Central memory CD8-positive, alpha-beta T cell (primary cell): ENCODE data around the gene PHAF1.

Source experiments
- ATAC-seq: fragments of 150-1000 bp; cut with Tn5 transposase; replicated peaks from 2 replicates; pipeline ENCODE4 v1.10.0; 2022; ENCODE audit warnings: mild to moderate bottlenecking, moderate FRiP score, moderate number of reproducible peaks; ENCODE audit not compliant: poor library complexity, severe bottlenecking; ENCODE audit errors: extremely low read depth
- DNase-seq, 2 donors: peaks; one replicate each; pipeline ENCODE4 v3.0.0; 2021; ENCODE audit warnings: low spot score in 2 of 2
- H3K27ac Mint-ChIP-seq: one replicate; pipeline ENCODE4 v1.8.0; 2022; ENCODE audit warnings: low read depth, mild to moderate bottlenecking, moderate library complexity, mixed read lengths
- H3K27me3 Mint-ChIP-seq: one replicate; pipeline ENCODE4 v1.8.0; 2022; ENCODE audit warnings: mixed read lengths
- H3K36me3 Mint-ChIP-seq: one replicate; pipeline ENCODE4 v1.8.0; 2022; ENCODE audit warnings: mild to moderate bottlenecking, moderate library complexity, mixed read lengths; ENCODE audit not compliant: insufficient read depth
- H3K4me1 Mint-ChIP-seq: one replicate; pipeline ENCODE4 v1.8.0; 2022; ENCODE audit warnings: mixed read lengths
- H3K4me3 Mint-ChIP-seq: one replicate; pipeline ENCODE4 v1.8.0; 2022; ENCODE audit warnings: mild to moderate bottlenecking, moderate library complexity, mixed read lengths
- H3K9me3 Mint-ChIP-seq: one replicate; pipeline ENCODE4 v1.8.0; 2022; ENCODE audit warnings: mixed read lengths

Gene PHAF1

DNA sequence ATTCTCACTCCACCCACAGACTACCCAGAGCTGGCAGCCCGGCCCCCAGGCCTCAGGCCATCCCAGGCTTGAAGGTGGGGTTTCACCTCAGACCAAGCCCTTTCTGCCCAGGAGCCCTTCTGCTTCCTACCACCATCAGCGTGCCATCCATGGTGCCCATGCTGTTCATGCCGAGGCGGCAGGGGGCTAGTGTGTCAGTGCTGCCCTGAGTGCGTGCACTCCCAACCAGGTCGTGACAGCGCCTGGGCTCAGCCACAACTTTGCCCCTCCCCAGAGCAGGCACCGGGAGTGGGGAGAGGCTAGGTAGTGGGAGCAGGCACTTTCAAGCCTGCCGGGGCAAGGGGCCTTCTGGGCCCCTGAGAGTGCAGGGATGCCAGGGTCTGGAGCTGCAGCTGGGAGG lies 32.6 kb downstream of the PHAF1 start:
- ATAC-seq (no peak), DNase-seq (no peak)
- no peak overlapping the region for H3K4me3 Mint-ChIP-seq
- H3K9me3 Mint-ChIP-seq: no peaks in the 10 kb centered on the region
- H3K36me3 Mint-ChIP-seq: peaks cover 36% of the 10 kb centered on the region
- no peak overlapping the region for H3K27ac Mint-ChIP-seq
- no peaks in the 10 kb centered on the region for H3K4me1 Mint-ChIP-seq
- no peaks in the 10 kb centered on the region for H3K27me3 Mint-ChIP-seq

- Mint-ChIP-seq H3K27ac (no peak overlapping the region), H3K4me3 (no peak overlapping the region)
Measured at GRCh38 chr16:67144943-67145342, 35.2 kb downstream of the PHAF1 start.

GRCh38 chr16:67145746-67146145 lies 36.0 kb downstream of the PHAF1 start:
- H3K27me3 Mint-ChIP-seq: no peaks in the 10 kb centered on the region
- H3K9me3 Mint-ChIP-seq: no peaks in the 10 kb centered on the region
- H3K27ac Mint-ChIP-seq: no peak overlapping the region
- ATAC-seq: no peak
- no peak for DNase-seq
- H3K4me3 Mint-ChIP-seq: no peak overlapping the region
- no peaks in the 10 kb centered on the region for H3K4me1 Mint-ChIP-seq
- peaks cover 20% of the 10 kb centered on the region for H3K36me3 Mint-ChIP-seq

More at GRCh38 chr16:67144943-67145342, 35.2 kb downstream of the PHAF1 start:
- H3K4me1 Mint-ChIP-seq: no peaks in the 10 kb centered on the region
- no peak for DNase-seq
- no peaks in the 10 kb centered on the region for H3K9me3 Mint-ChIP-seq
- H3K27me3 Mint-ChIP-seq: no peaks in the 10 kb centered on the region
- no peak for ATAC-seq
- H3K36me3 Mint-ChIP-seq: peaks cover 26% of the 10 kb centered on the region

DNA sequence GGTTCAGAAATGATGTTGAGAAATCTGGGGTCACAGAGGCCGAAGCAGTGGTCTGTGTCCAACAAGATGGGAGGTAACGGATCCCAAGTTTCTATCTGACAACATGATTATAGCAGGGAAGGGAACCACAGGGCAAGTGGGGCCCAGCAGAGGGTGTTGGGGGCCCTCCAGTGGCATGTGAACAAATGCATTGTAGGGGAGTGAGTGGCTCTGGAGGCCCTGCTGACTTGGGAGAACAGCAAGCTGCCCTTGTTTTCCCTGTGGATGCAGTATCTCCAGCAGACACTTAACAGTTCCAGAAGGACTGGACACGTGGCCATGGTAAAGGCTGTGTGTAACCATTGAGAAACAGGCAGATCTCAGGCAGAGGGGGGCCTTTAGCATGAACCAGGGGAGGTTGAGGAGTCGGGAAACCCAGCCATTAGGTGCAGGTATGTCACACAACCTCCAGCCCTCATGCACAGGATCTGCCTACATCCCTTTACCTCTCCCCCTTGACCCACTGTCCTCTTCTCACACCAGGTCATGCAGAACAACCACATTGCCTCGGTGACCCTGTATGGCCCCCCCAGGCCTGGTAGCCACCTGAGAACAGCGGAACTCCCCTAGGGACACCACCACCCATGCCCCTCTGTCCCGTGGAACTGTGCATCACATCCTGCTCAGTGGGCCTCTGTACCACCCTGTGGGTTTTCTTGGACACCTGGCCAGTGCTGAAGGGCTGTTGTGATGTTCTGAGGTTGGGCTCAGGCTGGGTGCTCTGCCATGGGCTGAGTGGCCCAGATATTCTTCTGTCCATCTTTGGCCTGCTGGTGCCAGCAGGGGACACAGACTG lies 37.0 kb downstream of the PHAF1 start:
- Mint-ChIP-seq H3K4me3 (no peak overlapping the region), H3K27ac (no peak overlapping the region), H3K36me3 (peaks cover 18% of the 10 kb centered on the region), H3K9me3 (no peaks in the 10 kb centered on the region), H3K4me1 (peaks cover 9% of the 10 kb centered on the region), H3K27me3 (no peaks in the 10 kb centered on the region)
- no peak for ATAC-seq
- DNase-seq: no peak

DNA sequence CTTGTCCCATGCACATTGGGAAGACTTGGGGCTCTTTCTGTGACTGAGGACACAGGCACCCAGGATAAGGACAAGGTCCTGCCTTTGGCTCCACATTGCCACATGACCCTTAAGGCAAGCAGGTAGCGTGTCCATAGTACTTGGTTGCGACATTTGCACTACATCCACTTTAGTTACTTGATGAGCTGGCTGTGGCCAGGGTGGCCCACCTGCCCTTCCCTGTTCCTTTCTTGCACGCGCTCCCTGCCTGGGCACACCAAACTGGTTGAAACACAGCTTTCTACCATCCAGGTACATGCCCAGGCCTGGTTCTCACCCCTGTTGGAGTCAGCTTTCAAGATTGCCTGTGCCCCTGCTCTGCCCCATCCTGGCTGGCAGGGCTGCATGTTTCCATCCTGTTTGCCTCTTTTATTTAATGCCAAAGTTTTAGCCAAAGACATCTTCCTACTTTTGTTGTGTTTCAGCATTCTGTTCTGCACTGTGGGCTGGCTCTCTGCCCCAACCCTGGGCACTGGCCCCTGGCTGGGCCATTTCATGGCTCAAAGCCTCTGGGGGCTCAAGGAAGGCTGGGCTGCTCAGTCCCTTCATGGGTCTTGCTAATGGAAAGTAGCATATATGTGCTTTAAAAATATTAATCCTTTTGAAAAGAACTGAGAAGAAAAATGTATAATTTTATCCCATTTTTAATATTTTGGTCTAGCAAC lies 37.8 kb downstream of the PHAF1 start:
- Mint-ChIP-seq H3K36me3 (peaks cover 18% of the 10 kb centered on the region), H3K4me3 (no peak overlapping the region), H3K9me3 (no peaks in the 10 kb centered on the region), H3K27me3 (no peaks in the 10 kb centered on the region), H3K4me1 (peaks cover 12% of the 10 kb centered on the region), H3K27ac (no peak overlapping the region)
- ATAC-seq (no peak), DNase-seq (no peak)

DNA sequence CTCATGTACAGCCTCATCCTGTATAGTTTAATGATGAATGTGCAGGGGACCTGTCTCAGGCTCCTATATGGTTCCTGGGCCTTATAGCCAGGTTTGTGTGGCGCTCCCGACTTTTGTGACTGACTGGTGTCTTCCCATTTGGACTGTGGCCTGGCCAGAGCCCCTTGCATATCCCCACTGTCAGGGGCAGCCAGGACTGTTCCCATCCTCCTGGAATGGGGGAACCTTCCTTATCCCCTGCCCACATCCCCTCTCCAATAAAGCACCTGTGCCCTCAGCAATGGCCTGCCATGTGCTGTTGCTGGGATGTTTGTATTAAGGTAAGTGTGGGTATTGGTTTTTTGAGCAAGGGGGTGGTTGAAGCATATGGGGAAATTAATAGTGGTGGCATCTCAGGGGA lies 38.5 kb downstream of the PHAF1 start:
- no peak overlapping the region for H3K4me3 Mint-ChIP-seq
- no peak overlapping the region for H3K27ac Mint-ChIP-seq
- peaks cover 18% of the 10 kb centered on the region for H3K4me1 Mint-ChIP-seq

DNA sequence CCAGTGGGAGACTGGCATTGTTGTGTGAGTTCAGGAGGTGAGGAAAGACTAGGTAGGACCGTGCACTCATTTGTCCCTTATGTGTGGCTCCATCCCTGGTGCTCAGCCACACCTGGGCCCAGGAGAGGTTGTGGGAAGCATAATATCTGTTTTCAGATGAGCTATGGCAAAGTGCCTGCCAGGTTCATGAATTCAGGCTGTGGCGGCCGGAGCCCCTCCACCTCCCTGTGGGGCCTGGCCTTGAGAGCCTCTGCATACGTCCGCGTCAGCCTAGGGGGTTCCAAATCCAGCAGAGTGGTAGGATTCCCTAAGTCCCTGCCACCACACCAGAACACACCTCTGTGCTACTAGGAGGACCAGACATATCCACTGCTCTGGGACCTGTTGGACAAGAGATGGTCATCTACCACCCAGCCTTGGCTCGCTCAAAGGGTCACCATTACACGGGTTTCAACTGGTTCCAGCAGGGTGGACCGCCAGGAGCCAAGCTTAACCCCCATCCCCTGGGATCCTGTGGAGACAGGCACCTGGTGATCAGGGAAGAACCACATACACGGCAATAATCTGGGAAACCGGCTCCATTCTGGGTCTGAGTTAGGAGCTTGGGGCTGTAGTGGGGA lies 39.0 kb downstream of the PHAF1 start:
- Mint-ChIP-seq H3K27ac (peak overlapping the region; percentile 69), H3K36me3 (peaks cover 18% of the 10 kb centered on the region), H3K4me1 (peaks cover 23% of the 10 kb centered on the region), H3K9me3 (no peaks in the 10 kb centered on the region), H3K27me3 (no peaks in the 10 kb centered on the region), H3K4me3 (peak overlapping the region; percentile 68)
- DNase-seq: no peak
- no peak for ATAC-seq

More for the DNA sequence above, 38.5 kb downstream of the PHAF1 start:
- ATAC-seq (no peak), DNase-seq (no peak)
- H3K27me3 Mint-ChIP-seq: no peaks in the 10 kb centered on the region
- H3K36me3 Mint-ChIP-seq: peaks cover 18% of the 10 kb centered on the region
- H3K9me3 Mint-ChIP-seq: no peaks in the 10 kb centered on the region

GRCh38 chr16:67149276-67150046 lies 39.7 kb downstream of the PHAF1 start:
- no peak for DNase-seq
- H3K27me3 Mint-ChIP-seq: no peaks in the 10 kb centered on the region
- peaks cover 18% of the 10 kb centered on the region for H3K36me3 Mint-ChIP-seq
- ATAC-seq: no peak
- H3K4me3 Mint-ChIP-seq: peak overlapping the region; percentile 68
- no peaks in the 10 kb centered on the region for H3K9me3 Mint-ChIP-seq
- H3K4me1 Mint-ChIP-seq: peaks cover 27% of the 10 kb centered on the region
- peak overlapping the region; percentile 69 for H3K27ac Mint-ChIP-seq

DNA sequence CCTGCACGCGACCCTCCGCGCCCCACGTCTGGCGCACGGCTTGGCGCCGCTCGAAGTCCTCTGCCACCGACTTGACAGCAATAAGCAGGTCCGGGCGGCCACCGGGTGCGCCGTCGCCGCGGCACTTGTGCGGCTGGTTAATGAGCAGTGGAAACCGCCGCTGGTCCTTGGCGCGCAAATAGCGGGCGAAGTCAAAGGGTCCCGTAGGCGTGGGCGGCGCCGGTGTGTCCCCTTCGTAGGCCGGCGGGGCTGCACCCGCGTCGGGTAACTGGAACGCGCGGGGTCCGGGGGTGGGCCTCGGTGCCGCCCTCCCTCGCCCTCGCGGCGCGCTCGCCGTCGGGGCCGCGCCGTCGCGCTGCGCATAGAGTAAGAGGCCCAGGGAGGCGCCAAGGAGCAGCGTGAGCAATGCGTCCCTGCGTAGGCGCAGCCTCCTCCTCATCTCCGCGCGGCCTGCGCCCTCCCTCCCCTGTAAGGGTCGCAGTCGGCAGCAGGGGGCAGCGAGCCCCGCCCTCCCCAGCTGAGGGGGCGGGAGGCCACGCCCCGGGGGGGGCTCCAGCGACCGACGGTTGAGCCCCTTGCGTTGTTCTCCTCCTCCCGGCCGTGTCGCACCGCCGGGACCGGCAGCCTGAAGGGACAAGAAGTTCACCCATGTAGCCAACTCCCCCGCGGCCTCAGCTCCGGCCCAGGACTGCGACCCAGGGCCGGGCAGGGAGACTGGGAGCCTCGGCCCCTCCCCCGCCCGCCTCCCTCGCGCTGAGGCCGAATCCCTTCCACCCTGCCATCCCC lies 40.5 kb downstream of the PHAF1 start:
- H3K9me3 Mint-ChIP-seq: no peaks in the 10 kb centered on the region
- peak; percentile 48 for ATAC-seq

DNA sequence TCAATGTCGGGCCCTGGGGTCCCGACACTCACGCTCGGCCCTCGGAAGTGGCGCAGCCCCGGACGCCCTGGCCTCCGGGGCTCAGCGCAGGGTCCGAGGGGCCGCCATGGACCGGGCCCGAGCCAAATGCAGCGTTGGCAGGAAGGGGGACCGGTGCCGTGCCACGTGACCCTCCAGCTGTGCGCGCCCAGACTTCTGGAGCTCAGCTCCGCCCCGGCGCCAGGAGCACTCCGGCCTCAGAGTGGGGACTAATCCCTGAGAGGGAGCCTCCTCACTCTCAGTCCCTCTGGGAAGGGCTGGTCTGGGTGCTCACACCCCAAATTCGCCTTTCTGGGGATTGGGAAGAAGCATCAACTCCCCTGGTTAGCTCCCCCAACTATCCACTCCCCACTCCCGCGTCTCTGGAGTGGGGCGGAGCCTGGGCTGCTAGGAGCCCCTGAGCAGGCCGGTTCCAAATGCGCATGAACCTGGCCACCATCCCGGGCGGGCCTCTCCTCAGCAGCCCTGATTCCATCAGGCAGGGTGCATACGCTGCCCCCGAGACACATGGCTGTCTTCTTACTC lies 41.2 kb downstream of the PHAF1 start, which contains the start of gene B3GNT9:
TSS of gene B3GNT9 (minus strand) at position 166 of the 564 bp plus-strand sequence. CDS start 513 bp downstream, outside the sequence.
- no peaks in the 10 kb centered on the region for H3K9me3 Mint-ChIP-seq
- DNase-seq: no peak
- peak; percentile 41 for ATAC-seq

More for the DNA sequence above, 40.5 kb downstream of the PHAF1 start:
- Mint-ChIP-seq H3K27ac (no peak overlapping the region), H3K36me3 (peaks cover 14% of the 10 kb centered on the region), H3K4me3 (peak overlapping the region; percentile 76), H3K27me3 (no peaks in the 10 kb centered on the region), H3K4me1 (peaks cover 27% of the 10 kb centered on the region)
- no peak for DNase-seq

GRCh38 chr16:67151431-67152097 lies 41.8 kb downstream of the PHAF1 start:
- peaks cover 37% of the 10 kb centered on the region for H3K4me1 Mint-ChIP-seq
- H3K4me3 Mint-ChIP-seq: peak overlapping the region; percentile 76
- no peaks in the 10 kb centered on the region for H3K9me3 Mint-ChIP-seq
- H3K27ac Mint-ChIP-seq: no peak overlapping the region
- H3K27me3 Mint-ChIP-seq: no peaks in the 10 kb centered on the region
- ATAC-seq: no peak
- DNase-seq: no peak
- H3K36me3 Mint-ChIP-seq: peaks cover 10% of the 10 kb centered on the region

More for the DNA sequence above, 41.2 kb downstream of the PHAF1 start, which contains the start of gene B3GNT9:
- Mint-ChIP-seq H3K27me3 (no peaks in the 10 kb centered on the region), H3K27ac (no peak within 1 kb of the TSS), H3K36me3 (peaks cover 14% of the 10 kb centered on the region), H3K4me1 (peaks cover 30% of the 10 kb centered on the region), H3K4me3 (peak within 1 kb of the TSS; percentile 76)
